HL-60/S4 treated with phorbol 12-myristate 13-acetate at 8.2 ng/mL for 4 days and 3 days (cell line): Measurements from ENCODE around the gene QDPR.

Source experiments
- in situ Hi-C: fragments of 300-500 bp; cut with MboI; formaldehyde crosslinking; loops from 2 replicates; pipeline ENCODE4 v1.15.0; 2022; ENCODE audit warnings: low sequenced_read_pairs

Gene QDPR

GRCh38 chr4:17436750-17437090 is 75.2 kb downstream of the QDPR start:
- in situ Hi-C loops, result no loop called here
